MM.1S (cell line): ENCODE data around the gene TFRC.

Experiments
- EZH2 ChIP-seq: fragments of 300-600 bp; sonication (generic); optimal IDR thresholded peaks from 2 replicates; pipeline ENCODE3; 2017; ENCODE audit warnings: low read depth, mild to moderate bottlenecking, antibody characterized with exemption, low read length, mixed read lengths
- TF ChIP-seq, protein P1 (sequence below): fragments of 300-600 bp; sonication (generic); IDR thresholded peaks from 2 replicates; pipeline ENCODE4 v1.5.1; 2016; ENCODE audit warnings: antibody characterized with exemption, low read length, mixed read lengths

- TF ChIP-seq, protein P1, sequence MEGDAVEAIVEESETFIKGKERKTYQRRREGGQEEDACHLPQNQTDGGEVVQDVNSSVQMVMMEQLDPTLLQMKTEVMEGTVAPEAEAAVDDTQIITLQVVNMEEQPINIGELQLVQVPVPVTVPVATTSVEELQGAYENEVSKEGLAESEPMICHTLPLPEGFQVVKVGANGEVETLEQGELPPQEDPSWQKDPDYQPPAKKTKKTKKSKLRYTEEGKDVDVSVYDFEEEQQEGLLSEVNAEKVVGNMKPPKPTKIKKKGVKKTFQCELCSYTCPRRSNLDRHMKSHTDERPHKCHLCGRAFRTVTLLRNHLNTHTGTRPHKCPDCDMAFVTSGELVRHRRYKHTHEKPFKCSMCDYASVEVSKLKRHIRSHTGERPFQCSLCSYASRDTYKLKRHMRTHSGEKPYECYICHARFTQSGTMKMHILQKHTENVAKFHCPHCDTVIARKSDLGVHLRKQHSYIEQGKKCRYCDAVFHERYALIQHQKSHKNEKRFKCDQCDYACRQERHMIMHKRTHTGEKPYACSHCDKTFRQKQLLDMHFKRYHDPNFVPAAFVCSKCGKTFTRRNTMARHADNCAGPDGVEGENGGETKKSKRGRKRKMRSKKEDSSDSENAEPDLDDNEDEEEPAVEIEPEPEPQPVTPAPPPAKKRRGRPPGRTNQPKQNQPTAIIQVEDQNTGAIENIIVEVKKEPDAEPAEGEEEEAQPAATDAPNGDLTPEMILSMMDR = no peak
- no peak for TF ChIP-seq EZH2
Measured at GRCh38 chr3:196009456-196009855, 72.4 kb downstream of the TFRC start.
